Stomach smooth muscle (tissue), 2 donors: Measurements from ENCODE around the gene KLK8.
"Not testable (repeated sequence)": the region's sequence is repeated elsewhere in the genome, so short reads cannot be mapped to it uniquely, and the experiment has no call there.

Source experiments
- H3K27ac ChIP-seq: one replicate; pipeline ENCODE4 v1.7.0; 2013; ENCODE audit warnings: mild to moderate bottlenecking, low read length, inconsistent platforms
- H3K27me3 ChIP-seq, 2 donors: one replicate each; pipeline ENCODE4 v1.7.0; 2013; ENCODE audit warnings: low read length in 2 of 2; ENCODE audit not compliant: insufficient read depth in 2 of 2, control insufficient read depth in 1 of 2
- H3K36me3 ChIP-seq, 2 donors: one replicate each; pipeline ENCODE4 v1.7.0; 2013; ENCODE audit warnings: low read length in 2 of 2; ENCODE audit not compliant: control insufficient read depth in 2 of 2, insufficient read depth in 2 of 2
- H3K4me1 ChIP-seq: one replicate; pipeline ENCODE4 v1.7.0; 2013; ENCODE audit warnings: low read length; ENCODE audit not compliant: control insufficient read depth, insufficient read depth
- H3K4me3 ChIP-seq, 2 donors: one replicate each; pipeline ENCODE4 v1.7.0; 2013; ENCODE audit warnings: low read length in 2 of 2
- H3K9ac ChIP-seq, 2 donors: one replicate each; pipeline ENCODE4 v1.7.0; 2013; ENCODE audit warnings: low read length in 2 of 2, mild to moderate bottlenecking in 1 of 2
- H3K9me3 ChIP-seq, 2 donors: one replicate each; pipeline ENCODE4 v1.7.0; 2013; ENCODE audit warnings: low read length in 2 of 2; ENCODE audit not compliant: control insufficient read depth in 2 of 2
- donor health status: healthy.
- donor health status: Pancreatic carcinoma.

Gene KLK8

DNA sequence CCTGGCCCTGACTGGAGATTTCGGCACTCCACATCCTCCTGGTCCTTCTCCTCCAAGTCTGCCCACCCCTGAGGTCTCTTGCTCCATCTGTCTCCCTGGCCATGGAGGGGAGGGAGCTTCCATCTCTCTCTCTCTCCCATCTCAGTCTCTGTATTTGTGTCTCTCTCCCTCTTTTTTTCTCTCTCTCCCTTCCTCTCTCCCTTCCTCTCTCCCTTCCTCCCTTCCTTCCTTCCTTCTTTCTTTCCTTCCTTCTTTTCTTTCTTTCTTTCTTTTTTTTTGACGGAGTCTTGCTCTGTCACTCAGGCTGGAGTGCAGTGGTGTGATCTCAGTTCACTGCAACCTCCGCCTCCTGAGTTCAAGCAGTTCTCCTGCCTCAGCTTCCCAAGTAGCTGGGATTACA, 31.6 kb downstream of the KLK8 start:
- not testable (repeated sequence) for H3K27ac ChIP-seq, H3K9ac ChIP-seq
- H3K27me3 ChIP-seq = peaks cover 6 to 13% of the 10 kb centered on the region in 2 donors

DNA sequence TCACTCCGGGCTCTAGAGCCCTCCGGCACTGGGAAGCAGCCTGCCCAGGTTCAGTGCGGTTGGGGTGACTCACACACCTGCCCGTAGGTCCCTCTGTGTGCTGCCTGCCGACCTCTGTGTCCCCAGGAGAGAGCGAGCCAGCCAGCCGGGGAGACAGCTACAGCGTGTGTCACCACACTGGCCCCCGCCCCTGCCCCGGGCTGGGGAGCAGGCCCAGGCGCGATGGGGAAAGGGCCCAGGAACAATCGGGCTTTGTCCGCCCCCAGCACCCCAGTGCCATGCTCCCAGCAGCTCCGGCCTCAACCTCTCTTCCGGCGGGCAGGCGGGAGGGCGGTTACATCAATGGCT, 32.0 kb downstream of the KLK8 start, which contains the start of gene KLK6:
Gene KLK6 (minus strand): TSS at position 179 of the 348 bp plus-strand sequence. CDS start 1,487 bp downstream, outside the sequence.
- H3K9me3 ChIP-seq = no peaks in the 10 kb centered on the region
- no peaks in the 10 kb centered on the region for H3K4me1 ChIP-seq
- no peak within 1 kb of the TSS for H3K9ac ChIP-seq
- no peak within 1 kb of the TSS for H3K4me3 ChIP-seq
- H3K27ac ChIP-seq = no peak within 1 kb of the TSS
- peaks cover 6 to 13% of the 10 kb centered on the region in 2 donors for H3K27me3 ChIP-seq
- H3K36me3 ChIP-seq = no peaks in the 10 kb centered on the region

More for the DNA sequence above, 31.6 kb downstream of the KLK8 start:
- H3K4me3 ChIP-seq, H3K4me1 ChIP-seq, H3K9me3 ChIP-seq, H3K36me3 ChIP-seq: not testable (repeated sequence)

DNA sequence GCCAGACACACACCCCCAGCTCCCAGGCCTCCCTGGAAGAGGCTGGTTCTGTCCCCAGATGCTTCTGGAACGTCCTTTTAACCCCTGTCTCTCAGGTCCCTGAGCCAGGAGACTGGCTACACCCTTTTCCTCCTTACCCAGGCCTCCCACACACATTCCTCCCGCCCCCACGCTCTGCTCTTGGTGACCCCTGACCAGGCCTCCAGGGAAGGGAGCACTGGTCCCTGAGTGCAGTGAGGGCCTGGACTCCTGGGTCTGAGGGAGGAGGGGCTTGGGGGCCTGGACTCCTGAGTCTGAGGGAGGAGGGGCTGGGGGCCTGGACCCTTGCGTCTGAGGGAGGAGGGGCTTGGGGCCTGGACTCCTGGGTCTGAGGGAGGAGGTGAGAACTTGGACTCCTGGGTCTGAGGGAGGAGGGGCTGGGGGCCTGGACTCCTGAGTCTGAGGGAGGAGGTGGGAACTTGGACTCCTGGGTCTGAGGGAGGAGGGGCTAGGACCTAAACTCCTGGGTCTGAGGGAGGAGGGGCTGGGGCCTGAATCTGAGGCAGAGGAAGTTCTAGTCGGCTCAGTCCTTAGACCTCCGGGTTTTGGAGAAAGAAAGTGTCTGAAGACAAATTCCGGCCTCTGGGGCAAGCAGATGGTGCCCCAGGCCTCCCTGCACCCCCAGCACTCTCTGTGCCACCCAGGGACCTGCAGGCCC, 32.5 kb downstream of the KLK8 start:
- Histone ChIP-seq H3K27me3 (peaks cover 6 to 14% of the 10 kb centered on the region in 2 donors), H3K9me3 (no peaks in the 10 kb centered on the region), H3K4me3 (no peak overlapping the region), H3K9ac (no peak overlapping the region), H3K4me1 (no peaks in the 10 kb centered on the region), H3K36me3 (no peaks in the 10 kb centered on the region), H3K27ac (no peak overlapping the region)

DNA sequence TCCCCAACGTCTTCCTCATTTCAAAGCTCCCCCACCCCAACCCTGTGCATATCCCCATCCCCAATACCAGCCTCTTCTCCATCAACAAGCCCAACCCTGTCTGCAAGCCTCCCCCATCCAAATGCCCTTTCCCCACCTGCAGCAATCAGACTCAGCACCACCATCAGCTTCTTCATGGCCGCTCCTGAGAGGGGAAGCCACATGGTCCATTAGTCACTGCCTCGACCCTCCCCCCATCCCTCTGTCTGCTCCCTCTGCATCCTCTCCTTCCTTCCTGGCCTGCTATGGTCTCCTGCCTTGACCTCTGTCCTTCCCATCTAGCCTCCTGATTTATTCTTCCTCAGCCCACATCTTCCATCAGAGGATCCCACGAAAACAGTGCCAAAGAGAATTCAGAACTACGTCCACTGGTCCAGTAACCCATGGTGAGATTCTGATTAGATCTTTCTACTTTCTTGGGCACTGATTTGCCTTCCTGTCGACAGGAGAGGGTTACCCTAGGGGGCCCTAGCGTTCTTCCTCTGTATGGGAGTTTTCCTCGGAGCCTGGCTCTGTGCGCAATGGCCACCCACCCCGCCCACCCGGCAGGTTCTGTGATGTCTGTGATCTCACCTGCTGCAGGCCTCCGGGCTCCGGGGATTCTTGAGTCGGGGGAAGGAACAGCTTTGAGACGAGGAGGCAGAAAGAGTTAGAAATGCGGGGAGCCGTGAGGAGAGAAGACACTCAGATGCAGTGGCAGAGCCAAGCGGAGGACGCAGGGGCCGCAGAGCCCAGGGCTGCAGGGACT, 33.3 kb downstream of the KLK8 start:
- H3K36me3 ChIP-seq = no peaks in the 10 kb centered on the region
- H3K27me3 ChIP-seq = peaks cover 6 to 16% of the 10 kb centered on the region in 2 donors
- no peaks in the 10 kb centered on the region for H3K4me1 ChIP-seq
- no peak overlapping the region for H3K27ac ChIP-seq
- H3K9me3 ChIP-seq = no peaks in the 10 kb centered on the region
- H3K4me3 ChIP-seq = no peak overlapping the region
- H3K9ac ChIP-seq = no peak overlapping the region

DNA sequence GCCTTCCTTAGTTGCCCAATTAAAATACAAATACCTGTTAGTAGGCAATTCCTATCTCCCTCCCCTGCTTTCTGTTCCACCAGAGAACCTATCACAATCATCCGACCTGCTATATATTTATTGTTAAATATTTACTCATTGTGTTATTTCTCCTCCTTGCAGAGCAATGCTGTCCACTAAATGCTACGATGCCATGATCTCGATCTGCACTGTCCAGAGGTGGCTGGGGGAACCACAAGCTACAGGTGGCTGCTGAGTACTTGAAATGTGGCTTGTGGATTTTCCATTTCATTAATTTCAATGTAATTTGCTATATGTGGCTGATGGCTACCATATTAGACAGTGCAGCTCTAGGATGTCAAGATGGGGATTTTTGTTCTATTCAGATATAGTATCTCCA, 37.1 kb downstream of the KLK8 start:
- no peak overlapping the region for H3K27ac ChIP-seq
- peaks cover 3 to 8% of the 10 kb centered on the region in 2 donors for H3K9me3 ChIP-seq
- peaks cover 4 to 13% of the 10 kb centered on the region in 2 donors for H3K27me3 ChIP-seq
- no peak overlapping the region for H3K9ac ChIP-seq
- H3K36me3 ChIP-seq = no peaks in the 10 kb centered on the region
- no peak overlapping the region for H3K4me3 ChIP-seq
- no peaks in the 10 kb centered on the region for H3K4me1 ChIP-seq

DNA sequence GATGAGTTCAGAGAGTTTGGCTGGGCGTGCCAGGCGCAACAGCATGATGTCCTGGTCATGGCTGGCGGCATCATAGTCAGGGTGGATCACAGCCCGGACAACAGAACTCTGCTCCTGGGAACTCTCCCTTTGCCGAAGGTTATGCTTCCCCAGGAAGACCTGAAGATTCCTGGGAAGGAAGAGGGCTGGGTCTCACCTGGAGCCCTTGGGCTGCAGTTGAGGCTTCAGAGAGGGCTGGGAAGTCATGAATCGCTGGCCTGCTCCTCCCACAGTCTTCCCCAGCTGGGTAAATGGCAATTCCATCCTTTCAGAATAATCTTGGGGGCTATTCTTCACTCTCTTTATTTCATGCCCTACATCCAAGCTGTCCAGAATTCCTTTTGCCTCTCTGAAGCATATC, 38.0 kb downstream of the KLK8 start:
- Histone ChIP-seq H3K27me3 (peaks cover 8 to 11% of the 10 kb centered on the region in 2 donors), H3K9me3 (peaks cover 3 to 8% of the 10 kb centered on the region in 2 donors), H3K4me1 (no peaks in the 10 kb centered on the region), H3K36me3 (no peaks in the 10 kb centered on the region), H3K4me3 (no peak overlapping the region), H3K9ac (no peak overlapping the region), H3K27ac (no peak overlapping the region)

DNA sequence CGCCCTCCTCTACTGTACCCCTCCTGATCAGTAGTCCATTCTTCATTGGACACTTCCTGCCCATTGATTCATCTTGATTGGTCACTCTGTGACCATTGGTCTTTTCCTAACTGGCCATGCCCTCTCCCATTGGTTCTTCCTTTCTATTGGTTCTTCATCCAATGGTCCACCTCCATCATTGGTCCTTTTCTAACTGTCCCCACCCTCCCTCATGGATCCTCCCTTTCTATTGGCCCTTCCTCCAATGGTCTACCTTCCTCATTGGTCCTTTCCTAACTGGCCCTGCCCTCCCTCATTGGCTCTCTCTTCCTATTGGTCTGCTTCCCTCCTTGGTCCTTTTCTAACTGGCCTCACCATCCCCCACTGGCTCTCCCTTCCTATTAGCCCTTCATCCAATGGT, 39.2 kb downstream of the KLK8 start:
- no peak overlapping the region for H3K9ac ChIP-seq
- peaks cover 3 to 8% of the 10 kb centered on the region in 2 donors for H3K9me3 ChIP-seq
- H3K4me3 ChIP-seq = no peak overlapping the region
- no peaks in the 10 kb centered on the region for H3K36me3 ChIP-seq
- peaks cover 8 to 13% of the 10 kb centered on the region in 2 donors for H3K27me3 ChIP-seq
- no peak overlapping the region for H3K27ac ChIP-seq
- no peaks in the 10 kb centered on the region for H3K4me1 ChIP-seq

DNA sequence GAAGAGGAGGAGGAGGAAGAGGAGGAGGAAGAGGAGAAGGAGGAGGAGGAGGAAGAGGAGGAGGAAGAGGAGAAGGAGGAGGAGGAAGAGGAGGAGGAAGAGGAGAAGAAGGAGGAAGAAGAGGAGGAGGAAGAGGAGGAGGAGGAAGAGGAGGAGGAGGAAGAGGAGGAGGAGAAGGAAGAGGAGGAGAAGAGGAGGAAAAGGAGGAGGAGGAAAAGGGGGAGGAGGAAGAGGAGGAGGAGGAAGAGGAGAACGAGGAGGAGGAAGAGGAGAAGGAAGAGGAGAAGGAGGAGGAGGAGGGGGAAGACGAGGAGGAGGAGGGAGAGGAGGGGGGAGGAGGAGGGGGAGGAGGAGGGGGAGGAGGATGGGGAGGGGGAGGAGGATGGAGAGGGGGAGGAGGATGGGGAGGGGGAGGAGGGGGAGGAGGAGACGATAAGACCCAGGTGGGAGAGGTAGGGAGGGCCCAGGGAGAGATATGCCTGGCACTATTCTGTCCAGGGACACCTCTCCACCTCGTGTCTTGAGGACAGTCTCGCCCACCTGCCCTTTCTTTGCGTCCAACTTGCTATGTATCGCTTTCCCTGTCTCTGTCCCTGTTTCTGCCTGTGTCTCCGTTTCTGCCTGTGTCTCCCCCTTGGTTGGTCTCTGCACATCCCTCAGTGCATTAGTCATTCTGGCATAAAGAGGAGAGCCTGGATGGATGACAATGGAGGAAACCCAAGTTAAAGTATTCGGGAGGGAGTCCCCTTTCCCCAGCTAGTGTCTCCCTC, 41.5 kb downstream of the KLK8 start:
- Histone ChIP-seq H3K27ac (no peak overlapping the region), H3K4me3 (no peak overlapping the region), H3K36me3 (no peaks in the 10 kb centered on the region), H3K9me3 (peaks cover 3 to 8% of the 10 kb centered on the region in 2 donors), H3K9ac (no peak overlapping the region), H3K27me3 (peaks cover 4 to 9% of the 10 kb centered on the region in 2 donors), H3K4me1 (no peaks in the 10 kb centered on the region)

DNA sequence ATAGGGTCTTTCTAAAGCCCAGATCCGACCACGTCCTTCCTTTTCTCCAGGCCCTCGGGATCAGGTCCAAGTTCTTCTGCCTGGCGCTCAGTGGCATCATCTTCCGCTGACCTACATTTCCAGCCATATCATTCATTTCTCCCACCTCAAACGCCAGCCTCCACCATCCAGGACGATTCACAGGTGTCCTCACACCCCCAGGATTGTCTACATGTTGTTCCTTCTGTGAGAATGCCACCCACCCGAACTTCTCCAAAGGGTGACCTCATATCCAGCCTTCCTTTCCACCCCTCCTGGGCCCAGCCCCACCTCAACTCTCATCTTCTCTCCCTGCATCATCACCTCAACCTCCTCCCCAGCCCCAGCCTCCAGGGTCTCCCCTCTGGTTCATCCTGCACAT, 43.8 kb downstream of the KLK8 start:
- peaks cover 3 to 8% of the 10 kb centered on the region in 2 donors for H3K9me3 ChIP-seq

DNA sequence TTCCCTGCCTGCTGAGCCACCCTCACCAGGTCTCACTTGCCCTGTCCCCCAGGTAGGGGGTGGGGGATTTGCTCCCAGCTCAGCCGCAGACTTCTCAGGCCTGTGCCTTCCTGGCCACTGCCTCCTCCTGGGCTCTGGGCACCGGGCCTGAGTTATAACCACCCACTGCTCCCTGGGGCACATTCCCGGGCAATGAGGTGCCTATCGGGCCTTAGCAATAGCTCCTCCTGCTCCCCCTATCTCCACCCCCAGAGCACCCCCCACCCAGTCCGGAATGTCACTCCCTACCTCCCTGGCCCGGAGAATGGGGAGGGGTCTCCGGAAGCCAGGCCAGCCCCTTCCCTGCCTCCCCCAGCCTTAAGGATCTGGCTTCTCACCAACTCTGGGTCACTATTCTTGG, 48.5 kb downstream of the KLK8 start, which contains the start of gene KLK5:
Gene KLK5 (minus strand): TSS at position 129 of the 400 bp plus-strand sequence. CDS start 381 bp downstream, outside the sequence.
- Histone ChIP-seq H3K27ac (no peak within 1 kb of the TSS), H3K9ac (no peak within 1 kb of the TSS), H3K36me3 (no peaks in the 10 kb centered on the region), H3K4me1 (no peaks in the 10 kb centered on the region), H3K27me3 (peaks cover 0 to 15% of the 10 kb centered on the region in 2 donors), H3K9me3 (no peaks in the 10 kb centered on the region), H3K4me3 (no peak within 1 kb of the TSS)

More for the DNA sequence above, 43.8 kb downstream of the KLK8 start:
- Histone ChIP-seq H3K36me3 (no peaks in the 10 kb centered on the region), H3K27ac (no peak overlapping the region), H3K9ac (no peak overlapping the region), H3K4me1 (no peaks in the 10 kb centered on the region), H3K4me3 (no peak overlapping the region), H3K27me3 (peaks cover 4 to 9% of the 10 kb centered on the region in 2 donors)
